Loucy (cell line): ENCODE measurements around the gene ZSWIM6.

Experiments
- CTCF ChIP-seq: fragments of 200-600 bp; sonication (generic); conservative IDR thresholded peaks from 2 replicates; pipeline ENCODE4 v1.5.1; 2014; ENCODE audit warnings: mild to moderate bottlenecking, antibody characterized with exemption, low read length
- EZH2phosphoT487 ChIP-seq: fragments of 200-600 bp; IDR thresholded peaks from 2 replicates; pipeline ENCODE4 v1.6.1; 2018; ENCODE audit warnings: antibody characterized with exemption, mild to moderate bottlenecking, moderate library complexity, borderline replicate concordance

GRCh38 chr5:61339764-61340163 is 7.7 kb downstream of the ZSWIM6 start:
- TF ChIP-seq CTCF (no peak), EZH2phosphoT487 (no peak)
